NCI-H2171 (cell line): ENCODE data around the gene PLEKHB2.
A peak's percentile ranks its signal among the peaks of the same experiment; 100 is the strongest.
"Not testable (repeated sequence)": the region's sequence is repeated elsewhere in the genome, so short reads cannot be mapped to it uniquely, and the experiment has no call there.

ENCODE experiments used
- DNase-seq: peaks from one replicate; lab custom pipeline; 2025; lab: John Stamatoyannopoulos, UW

Gene PLEKHB2

DNA sequence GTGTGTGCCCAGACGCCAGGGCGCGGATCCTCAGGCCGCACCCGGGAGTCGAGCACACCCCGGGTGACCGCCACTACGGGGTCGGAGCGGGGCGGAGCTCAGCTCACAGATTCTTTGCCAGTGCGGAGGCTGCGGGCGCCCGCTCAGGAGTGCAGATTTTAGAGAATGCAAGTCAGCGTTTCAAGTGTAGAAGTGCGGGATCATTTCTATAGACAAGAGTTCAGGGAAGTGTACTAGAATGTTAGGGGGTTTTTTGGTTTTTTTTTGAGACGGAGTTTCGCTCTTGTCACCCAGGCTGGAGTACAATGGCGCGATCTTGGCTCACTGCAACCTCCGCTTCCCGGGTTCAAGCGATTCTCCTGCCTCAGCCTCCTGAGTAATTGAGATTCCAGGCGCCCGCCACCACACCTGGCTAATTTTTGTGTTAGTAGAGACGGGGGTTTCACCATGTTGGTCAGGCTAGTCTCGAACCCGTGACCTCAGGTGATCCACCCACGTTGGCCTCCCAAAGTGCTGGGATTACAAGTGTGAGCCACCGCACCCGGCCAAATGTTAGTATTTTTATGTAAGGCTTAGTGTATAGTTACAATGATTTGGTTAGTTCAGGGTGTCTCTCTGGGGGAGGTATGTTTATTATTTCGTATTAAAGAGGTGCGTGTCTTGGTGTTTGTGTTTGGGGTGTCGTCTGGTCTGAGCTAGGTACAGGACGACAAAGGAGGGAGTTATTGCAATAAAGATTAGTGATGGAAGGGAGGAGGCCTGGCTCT is 11.3 kb upstream of the PLEKHB2 start:
- peak; percentile 61 for DNase-seq

DNA sequence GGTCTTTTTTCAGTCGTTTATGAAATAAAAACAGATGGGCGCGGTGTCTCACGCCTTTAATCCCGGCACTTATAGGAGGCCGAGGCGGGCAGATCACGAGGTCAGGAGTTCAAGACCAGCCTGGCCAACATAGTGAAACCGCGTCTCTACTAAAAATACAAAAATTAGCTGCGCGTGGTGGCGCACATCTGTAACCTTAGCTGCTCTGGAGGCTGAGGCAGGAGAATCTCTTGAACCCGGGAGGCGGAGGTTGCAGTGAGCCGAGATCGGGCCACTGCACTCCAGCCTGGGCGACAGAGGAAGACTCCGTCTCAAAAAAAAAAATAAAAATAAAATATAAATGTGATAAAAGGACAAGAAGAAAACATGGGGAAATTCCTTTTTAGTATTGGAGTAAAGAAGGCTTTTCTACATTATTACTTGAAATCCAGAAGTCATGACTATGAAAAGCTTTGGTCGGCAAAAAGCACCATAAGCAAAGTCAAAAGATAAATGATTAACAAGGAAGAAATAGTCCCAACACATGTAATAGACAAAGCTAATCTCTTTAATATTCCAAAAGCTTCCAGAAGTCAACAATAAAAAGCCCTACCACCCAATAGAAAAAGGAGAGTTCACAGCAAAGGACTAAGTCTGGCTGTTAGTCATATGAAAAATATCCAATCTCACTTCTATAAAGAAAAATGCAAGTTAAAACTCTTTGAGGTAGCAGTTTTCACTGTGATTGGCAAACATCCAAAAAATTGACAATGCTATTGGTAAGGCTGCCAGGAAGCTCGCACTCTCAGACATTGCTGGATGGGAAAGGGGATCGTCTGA is 10.5 kb upstream of the PLEKHB2 start:
- no peak for DNase-seq

DNA sequence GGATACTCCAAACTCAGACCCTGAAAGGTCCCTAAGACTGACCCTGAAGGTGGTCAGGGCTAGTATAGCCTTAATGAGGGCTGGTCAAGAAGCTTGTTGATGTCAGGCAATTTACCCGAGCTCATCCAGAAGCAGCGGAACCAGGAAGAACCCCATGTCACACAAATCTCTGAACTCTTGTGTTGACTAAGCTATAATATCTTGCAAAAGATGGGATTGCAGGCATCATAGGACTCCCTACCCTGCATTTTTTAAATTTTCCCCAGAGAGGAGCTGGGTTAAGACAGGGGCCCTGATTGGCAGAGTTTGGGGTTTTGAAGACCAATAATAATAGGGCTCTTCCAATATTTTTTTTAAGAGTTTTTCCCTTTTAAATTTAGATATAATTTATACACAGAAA is 2.0 kb upstream of the PLEKHB2 start:
- no peak for DNase-seq

DNA sequence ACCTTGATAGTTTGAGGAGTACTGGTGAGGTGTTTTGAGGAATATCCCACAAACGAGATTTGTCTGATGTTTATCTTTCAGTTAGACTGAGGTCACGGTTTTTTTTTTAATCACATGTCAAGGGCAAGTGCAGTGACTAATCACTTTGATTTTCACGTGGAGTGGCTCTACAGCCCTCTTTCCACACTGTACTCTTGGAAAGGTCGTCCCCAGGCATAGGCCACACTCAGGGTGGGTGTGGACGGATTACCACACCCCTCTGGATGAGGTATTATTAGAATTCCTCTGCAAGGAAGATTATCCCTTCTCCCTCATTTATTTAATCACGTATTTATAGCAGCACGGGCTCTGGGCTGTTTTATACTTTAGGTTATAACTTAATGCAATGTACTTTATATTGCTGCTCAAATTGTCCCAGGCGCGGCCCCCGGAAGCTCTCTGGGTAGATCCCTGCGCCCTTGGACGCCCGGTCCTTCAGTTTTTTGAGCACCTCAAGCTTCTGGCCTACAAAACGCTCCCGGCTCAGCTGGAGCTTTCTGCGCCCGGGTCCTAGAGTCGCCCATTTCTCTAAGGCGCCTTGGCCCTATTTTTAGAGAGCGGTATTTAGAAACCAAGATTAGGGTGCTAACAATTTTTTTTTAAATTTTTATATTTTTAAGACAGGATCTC is 515 bp upstream of the PLEKHB2 start:
- DNase-seq, result peak; percentile 83

DNA sequence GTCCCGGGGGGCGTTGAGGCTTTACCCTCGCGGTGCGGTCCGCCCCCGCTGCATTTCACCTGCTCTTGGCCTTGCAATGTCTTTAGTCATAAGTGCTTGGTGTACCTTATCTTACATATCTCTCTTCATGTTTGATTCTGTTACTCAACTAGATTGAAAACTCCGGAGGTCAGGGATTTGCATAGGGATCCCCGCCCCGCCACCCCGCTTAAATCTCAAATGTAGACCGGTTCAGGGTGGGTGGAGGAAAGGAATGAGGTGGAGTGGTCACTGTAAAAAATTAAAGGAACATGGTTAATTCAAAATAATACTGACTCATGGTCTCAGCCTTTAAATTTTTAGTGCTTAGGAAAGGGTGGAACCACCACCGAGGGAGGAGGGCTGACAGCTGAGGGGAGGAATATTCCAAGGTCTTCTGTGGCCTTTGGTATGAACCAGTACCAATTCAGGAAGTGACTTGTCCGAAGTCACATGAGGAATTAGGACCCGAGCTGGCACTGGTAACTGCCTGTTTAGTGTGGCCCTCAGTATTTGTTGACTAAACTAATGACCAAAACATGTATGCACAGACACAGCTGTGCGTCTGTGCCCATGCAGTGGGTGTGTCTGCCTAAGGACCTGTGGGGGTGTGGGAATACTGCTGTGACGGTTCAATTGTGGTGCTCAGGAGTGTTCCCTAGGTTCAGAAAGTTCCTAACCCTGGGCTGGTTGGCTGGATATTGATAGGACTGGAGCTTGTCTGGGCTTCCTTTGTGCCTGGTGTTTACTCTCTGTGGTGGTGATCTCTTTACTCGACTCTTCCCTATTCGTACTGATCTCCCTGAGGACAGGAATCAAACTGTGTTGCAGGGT is 1.0 kb downstream of the PLEKHB2 start:
- no peak for DNase-seq

DNA sequence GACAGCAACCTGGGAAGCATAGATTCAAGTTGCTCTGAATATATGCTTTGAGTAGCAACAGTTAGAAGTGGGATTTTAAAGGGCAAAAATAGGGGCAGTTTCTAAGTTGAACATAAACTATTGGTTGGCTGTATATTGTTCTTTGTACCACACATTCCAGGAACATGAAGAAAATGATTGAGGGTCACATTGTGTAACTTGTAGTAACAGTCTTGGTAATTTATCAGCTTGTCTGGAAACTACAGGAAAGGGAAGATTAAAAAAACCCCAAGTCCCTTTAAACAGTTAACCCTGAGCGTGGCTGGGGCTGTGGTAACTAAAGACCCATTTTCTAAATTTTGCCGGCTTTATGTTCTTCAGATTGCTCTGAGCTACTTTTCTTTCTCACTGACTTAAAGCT is 7.4 kb downstream of the PLEKHB2 start:
- DNase-seq, result no peak

DNA sequence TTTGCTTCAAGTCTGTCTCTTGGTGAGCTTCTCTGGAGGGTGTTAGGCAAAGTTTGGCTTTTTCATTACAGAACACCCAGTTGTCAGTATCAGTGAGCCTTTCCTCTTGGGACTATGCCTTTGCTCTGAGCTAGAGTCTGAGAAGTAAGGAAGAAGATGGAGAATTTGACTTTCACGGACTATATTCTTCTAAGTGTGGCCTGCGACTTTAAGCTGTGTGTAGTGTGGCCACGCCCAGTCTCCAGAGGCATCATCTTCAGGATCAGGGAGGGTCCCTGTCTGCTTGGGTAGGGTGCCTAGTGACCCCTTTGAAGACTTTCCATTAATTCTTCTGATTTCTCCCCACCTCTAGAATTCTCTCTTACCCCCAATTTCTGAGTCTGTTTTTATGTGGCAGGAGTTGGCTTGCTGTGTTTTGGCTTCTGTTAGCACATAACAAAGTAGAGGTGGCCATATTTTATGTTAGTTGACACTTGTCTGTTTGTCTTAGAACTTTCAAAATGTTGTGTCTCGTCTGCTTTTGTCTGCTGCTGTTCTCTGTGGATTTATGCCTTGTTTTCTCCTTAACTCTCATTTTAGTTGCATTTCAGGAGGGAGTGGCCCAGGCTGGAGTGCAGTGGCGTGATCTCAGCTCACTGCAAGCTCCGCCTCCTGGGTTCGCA is 8.6 kb downstream of the PLEKHB2 start:
- DNase-seq, result no peak

DNA sequence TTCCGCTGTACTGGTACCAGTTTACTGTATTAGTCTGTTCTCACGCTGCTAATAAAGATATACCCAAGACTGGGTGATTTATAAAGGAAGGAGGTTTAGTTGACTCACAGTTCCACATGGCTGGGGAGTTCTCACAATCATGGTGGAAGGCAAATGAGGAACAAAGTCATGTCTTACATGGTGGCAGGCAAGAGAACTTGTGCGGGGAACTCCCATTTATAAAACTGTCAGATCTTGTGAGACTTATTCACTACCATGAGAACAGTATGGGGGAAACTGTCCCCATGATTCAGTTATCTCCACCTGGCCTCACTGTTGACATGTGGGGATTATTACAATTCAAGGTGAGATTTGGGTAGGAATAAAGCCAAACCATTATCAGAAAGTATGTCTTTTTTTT is 9.8 kb downstream of the PLEKHB2 start:
- DNase-seq, result not testable (repeated sequence)

DNA sequence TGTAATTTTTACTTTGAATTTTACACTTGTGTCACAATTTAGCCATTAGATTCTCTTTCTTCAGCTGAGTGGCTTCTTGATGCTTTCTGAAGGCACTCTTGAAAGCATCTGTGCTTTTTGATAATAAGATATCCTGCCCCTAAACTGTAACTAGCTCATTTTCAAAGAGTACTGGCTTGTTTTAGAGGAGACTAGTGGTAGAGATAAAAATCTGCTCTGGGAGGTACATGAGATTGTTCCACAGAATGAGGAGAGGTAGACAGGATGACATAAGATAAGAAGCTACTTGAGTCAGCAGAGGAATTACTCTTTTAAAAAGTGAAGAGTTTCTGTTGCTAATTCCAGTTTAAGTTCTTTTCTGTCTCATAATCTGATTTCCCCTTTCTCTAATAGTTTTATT is 10.6 kb downstream of the PLEKHB2 start:
- DNase-seq, result no peak

DNA sequence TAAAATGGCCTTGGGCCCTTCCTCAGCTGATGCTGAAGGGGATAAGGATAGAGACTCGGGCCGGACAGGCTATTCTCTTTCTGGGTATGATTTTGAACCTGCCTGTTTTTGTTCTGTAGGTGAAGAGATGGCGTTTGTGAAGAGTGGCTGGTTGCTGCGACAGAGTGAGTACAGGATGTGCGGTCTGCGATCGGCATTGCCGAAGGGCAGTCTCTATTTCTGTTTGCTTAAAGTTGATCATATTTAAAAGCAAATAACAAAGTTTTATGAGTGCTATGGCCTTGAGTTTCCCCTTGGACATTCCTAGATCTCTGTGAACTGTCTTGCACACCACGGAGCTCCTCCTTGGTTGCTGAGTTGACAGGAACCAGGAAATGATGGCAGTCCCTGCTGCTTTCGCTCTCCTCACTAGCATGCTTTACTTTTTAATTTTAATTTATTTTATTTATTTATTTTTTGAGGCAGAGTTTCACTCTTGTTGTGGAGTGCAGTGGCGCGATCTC is 15.7 kb downstream of the PLEKHB2 start:
- DNase-seq, result no peak

DNA sequence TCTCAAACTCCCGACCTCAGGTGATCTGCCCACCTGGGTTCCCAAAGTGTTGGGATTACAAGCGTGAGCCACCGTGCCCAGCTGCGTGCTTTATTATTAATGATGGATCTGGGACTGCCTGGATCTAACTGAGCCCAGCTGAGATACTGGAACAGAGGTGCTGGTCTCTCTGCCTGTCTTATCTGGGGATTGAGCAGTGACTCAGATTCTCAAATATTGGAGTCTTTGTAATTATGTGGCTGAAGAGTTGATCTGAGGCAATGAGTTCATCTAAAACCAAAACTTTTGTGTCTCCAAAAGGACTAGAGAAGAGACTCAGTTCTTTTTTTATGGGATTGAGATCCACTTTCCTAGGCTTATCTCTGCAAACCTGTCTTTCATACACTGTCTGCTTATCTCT is 16.3 kb downstream of the PLEKHB2 start:
- no peak for DNase-seq

DNA sequence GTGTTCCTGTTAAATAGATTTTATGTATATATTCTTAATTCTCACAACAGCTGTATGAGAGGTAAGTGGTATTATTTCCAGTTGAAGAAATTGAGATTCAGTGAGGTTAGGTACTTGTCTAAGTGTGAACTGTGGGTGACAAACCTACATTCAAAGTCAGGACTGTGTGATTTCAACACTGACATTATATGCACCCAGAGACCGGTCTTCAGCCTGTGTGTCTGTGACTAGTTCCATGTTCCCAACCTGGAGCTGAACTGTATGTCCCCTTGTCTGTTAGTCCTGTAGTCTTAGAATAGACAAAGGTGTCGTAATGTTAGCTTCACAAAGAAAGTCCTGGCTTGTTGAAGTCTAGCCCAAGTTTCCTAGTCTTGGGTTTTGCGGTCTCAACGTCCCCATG is 17.4 kb downstream of the PLEKHB2 start:
- no peak for DNase-seq

DNA sequence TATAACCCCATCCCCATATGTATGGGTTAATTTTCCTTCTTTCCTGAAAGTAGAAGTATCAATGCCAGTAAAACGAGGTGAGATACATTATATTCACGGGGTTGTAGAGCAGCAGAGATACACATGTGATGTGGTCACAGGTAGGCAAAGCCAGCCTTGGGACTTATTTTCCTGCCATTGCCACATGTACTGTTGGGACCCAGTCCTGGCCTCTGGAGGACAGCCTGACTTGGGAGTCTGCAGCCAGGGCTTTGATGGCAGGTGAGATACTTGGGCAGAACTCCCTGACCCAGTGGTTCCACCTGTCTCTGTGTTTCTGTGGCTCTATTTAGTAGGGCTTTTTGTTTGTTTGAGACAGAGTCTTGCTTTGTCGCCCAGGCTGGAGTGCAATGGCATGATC is 18.1 kb downstream of the PLEKHB2 start:
- DNase-seq, result no peak

DNA sequence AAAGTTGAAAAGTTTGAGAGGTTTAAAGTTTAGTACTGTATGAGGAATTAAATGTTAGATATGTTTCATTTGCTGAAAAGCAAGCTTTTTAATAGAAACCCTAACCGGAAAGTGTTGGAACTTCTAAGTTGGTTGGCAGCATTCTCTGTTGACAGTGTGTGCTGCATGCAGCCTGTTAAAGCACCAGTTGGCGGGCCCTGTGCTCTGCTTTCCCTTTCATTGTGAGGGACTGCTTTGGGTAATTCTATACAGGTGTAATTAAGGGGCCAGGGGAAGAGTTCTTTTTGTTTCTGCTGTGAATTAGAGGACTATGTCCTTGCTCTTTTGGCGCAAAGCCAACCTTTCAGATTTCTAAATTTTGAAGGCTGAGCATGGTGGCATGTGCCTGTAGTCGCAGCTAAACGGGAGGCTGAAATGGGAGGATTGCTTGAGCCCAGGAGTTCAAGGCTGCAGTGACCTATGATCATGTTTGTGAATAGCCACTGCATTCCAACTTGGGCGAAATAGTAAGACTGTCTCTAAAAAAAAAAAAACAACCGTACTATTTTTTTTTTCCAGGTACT is 20.1 kb downstream of the PLEKHB2 start:
- DNase-seq, result peak; percentile 60

DNA sequence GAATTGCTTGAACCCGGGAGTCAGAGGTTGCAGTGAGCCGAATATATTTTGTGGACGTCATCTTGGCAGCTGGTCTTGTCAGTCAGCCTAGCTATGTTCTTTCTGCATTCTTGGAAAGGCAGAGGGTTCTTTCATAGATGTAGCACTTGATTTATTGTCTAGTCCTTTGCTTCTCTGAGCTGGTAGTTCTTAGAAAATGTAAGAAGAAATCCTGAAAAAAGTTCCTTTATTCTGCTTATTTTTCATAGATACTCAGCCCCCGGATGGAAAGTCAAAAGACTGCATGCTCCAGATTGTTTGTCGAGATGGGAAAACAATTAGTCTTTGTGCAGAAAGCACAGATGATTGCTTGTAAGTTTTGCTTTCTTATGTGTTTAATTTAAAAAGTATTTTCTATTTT is 21.3 kb downstream of the PLEKHB2 start:
- DNase-seq, result no peak

DNA sequence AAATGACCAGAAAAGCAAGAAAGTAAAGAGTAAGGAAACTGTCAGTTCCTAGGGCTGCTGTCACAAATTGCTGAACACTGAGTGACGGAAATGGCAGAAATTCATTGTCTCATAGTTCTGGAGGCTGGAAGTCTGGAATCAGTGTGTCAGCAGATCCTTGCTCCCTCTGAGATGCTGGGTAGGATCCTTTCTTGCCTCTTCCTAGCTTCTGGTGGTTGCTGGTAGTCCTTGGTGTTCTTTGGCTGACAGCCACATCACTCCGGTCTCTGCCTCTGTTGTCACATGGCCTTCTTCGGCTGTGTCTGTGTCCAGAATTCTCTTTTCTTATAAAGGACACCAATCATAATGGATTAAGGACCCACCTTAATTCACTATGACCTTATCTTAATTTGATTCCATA is 21.9 kb downstream of the PLEKHB2 start:
- DNase-seq, result no peak

DNA sequence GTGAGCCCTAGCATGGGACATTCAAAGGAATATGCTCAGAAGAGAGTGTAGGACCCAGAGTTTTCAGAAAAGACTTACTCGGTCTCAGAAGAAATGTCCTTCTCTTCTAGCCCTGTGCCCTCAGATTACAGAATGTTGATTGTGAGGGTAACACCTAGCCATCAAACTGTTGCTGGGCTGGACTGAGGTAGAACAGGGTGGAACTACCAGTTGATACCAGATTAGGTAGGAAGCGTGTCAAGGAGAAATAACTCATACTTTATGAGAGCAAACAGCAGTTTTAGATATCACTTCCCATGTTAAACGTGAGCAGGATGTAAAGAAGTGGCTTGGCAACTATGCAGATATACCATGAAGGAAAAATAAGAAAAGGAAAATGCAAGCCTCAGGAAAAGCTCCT is 22.8 kb downstream of the PLEKHB2 start:
- no peak for DNase-seq

DNA sequence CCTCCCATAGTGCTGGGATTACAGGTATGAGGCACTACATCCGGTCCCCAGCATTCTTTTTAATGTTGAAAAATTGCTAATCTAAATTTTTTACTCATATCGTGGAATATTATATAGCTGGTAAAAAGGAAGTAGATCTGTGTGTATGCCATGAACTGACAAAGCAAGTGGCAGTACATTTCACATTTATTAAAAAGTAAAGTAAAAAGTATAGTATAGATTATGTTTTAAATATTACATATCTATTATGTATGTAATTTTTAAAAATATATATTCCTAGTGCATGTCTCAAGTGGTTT is 25.1 kb downstream of the PLEKHB2 start:
- DNase-seq, result no peak

DNA sequence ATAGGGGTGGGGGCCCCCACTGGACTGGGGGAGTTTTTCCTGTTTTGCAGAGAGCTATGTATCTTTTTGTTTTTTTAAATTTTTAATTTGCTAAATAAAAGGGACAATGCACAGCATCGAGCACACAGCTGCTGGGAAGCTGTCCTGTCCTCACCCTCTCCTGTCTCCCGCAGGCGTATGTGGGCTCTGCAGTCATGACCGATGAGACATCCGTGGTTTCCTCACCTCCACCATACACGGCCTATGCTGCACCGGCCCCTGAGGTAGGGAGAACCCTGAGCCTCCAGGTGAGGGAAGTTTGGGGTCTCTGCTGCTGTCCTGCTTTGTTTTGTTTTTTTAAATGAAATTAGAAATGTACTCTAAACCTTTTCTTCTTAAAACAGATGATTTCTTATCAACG is 27.6 kb downstream of the PLEKHB2 start:
- DNase-seq, result no peak

DNA sequence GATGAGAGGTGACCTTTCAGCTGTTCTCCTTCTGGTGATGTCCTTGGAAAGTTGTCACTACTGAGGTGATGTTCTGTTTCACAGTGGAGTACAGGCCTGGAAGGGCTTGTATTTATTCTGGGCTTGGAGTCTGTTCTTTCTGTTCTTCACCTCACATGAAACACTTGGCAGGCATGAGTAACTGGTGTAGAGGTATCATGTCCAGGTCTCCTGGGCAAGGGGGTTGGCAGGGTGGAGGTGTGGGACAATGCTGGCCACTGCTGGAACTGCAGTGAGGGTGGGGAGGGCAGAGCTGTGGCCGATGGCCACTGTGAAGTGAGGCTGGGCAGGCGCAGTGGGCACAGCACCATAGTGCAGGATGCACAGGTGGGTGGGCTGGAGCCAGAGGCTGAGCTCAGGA is 35.4 kb downstream of the PLEKHB2 start:
- no peak for DNase-seq

DNA sequence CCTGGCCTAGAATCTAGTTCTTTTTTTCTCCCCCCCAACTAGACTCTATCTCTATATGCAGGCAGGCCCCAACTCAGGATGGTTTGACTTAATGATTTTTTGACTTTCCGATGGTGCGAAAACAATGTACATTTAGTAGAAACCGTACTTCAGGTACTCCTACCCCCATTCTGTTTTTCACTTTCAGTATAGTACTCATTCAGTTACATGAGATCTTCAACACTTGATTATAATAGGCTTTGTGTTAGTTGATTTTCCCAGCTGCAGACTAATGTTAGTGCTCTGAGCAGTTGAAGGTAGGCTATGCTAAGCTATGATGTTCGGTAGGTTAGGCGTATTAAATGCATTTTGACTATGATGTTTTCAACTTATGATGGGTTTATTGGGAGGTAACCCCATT is 37.7 kb downstream of the PLEKHB2 start:
- DNase-seq, result no peak
